K562 (cell line): ENCODE measurements around the gene ENDOU. TPM values are rescaled to one million over a fixed set of nuclear protein-coding genes. Genes with fewer than 3 reads are reported as not detected.

Experiments
- ATAC-seq: fragments of 200-7000 bp; cut with Tn5 transposase; 3 replicates; pipeline ENCODE4 v1.9.1; 2020; ENCODE audit warnings: moderate library complexity
- BruUV-seq: library from RNA; stranded (reverse); fragments of 400-500 nt; replicated peaks from 2 replicates; lab custom pipeline; 2021; lab: Mats Ljungman, UMichigan
- CTCF ChIA-PET: fragments of 300-600 bp; formaldehyde crosslinking; extraction: SDS; loops from one replicate; lab custom pipeline; 2021; ENCODE audit warnings: low intra/inter-chr PET ratio; lab: Yijun Ruan, JAX
- POLR2A ChIA-PET: fragments of 300-600, 350-650 bp; sonication (Branson Sonifier 250); formaldehyde crosslinking; extraction: SDS; loops from one replicate; lab custom pipeline; 2021; ENCODE audit warnings: antibody characterized with exemption, inconsistent platforms; lab: Yijun Ruan, JAX
- DNase-seq, 4 experiments: peaks; one replicate each; pipeline versions ENCODE4 v3.0.0 to v3.0.0-alpha.2; 2011 to 2018; ENCODE audit warnings: low spot score in 3 of 4, mixed read lengths in 3 of 4; ENCODE audit errors: extremely low read depth in 1 of 4
- FAIRE-seq: peaks from 2 replicates; lab custom pipeline; 2011; peaks lifted over from hg19 to GRCh38; lab: Jason Lieb, UNC
- H2AFZ ChIP-seq: 2 replicates; pipeline ENCODE4 v1.6.0; 2011; ENCODE audit warnings: low read depth, low read length, control low read depth, inconsistent platforms
- H3K27ac ChIP-seq: fragments of 200-600 bp; 3 replicates; pipeline ENCODE4 v1.8.0; 2011; ENCODE audit warnings: low read depth, mild to moderate bottlenecking, control low read depth, inconsistent platforms, low read length, moderate library complexity, mixed read lengths; ENCODE audit errors: extremely low read depth
- H3K27me3 ChIP-seq, 2 experiments: fragments of 300-600 bp in 1 of 2; 2 replicates in 1 of 2; 3 replicates in 1 of 2; pipeline versions ENCODE4 v1.6.0 to v1.8.0; 2011; ENCODE audit warnings: inconsistent platforms in 2 of 2, low read length in 2 of 2, mild to moderate bottlenecking in 1 of 2, mixed read lengths in 1 of 2, moderate library complexity in 1 of 2; ENCODE audit not compliant: control insufficient read depth in 2 of 2, insufficient read depth in 2 of 2
- H3K36me3 ChIP-seq: fragments of 300-600 bp; 3 replicates; pipeline ENCODE4 v1.8.0; 2011; ENCODE audit warnings: mild to moderate bottlenecking, low read length, inconsistent platforms; ENCODE audit not compliant: control insufficient read depth, insufficient read depth
- H3K4me1 ChIP-seq, 2 experiments: fragments of 200-600 bp in 1 of 2; replicated peaks in 1 of 2; 2 replicates in 1 of 2; 3 replicates in 1 of 2; pipeline versions ENCODE4 v1.5.1 to v1.8.0; 2011; ENCODE audit warnings: inconsistent platforms in 2 of 2, low read length in 2 of 2, mild to moderate bottlenecking in 1 of 2, mixed read lengths in 1 of 2, moderate library complexity in 1 of 2; ENCODE audit not compliant: control insufficient read depth in 2 of 2, insufficient read depth in 2 of 2
- H3K4me2 ChIP-seq: 2 replicates; pipeline ENCODE4 v1.6.1; 2011; ENCODE audit warnings: low read length, control low read depth, inconsistent platforms, mixed read lengths; ENCODE audit not compliant: insufficient read depth
- H3K4me3 ChIP-seq: fragments of 200-600 bp; sonication (generic), shearing (Covaris generic); 2 replicates; pipeline ENCODE4 v1.5.1; 2016; ENCODE audit warnings: control low read depth, inconsistent platforms
- H3K79me2 ChIP-seq: fragments of 200-600 bp; 3 replicates; pipeline ENCODE4 v1.8.0; 2011; ENCODE audit warnings: low read length, inconsistent platforms; ENCODE audit not compliant: control insufficient read depth, insufficient read depth
- H3K9ac ChIP-seq, 2 experiments: 2 replicates each; pipeline versions ENCODE4 v1.6.0 to v1.6.1; 2011; ENCODE audit warnings: low read depth in 2 of 2, low read length in 2 of 2, control low read depth in 1 of 2, inconsistent platforms in 1 of 2, mild to moderate bottlenecking in 1 of 2, mixed read lengths in 1 of 2; ENCODE audit not compliant: insufficient read depth in 1 of 2
- H3K9me1 ChIP-seq: one replicate; pipeline ENCODE4 v1.6.0; 2011; ENCODE audit warnings: inconsistent platforms, mild to moderate bottlenecking, low read length, moderate library complexity; ENCODE audit not compliant: control insufficient read depth, insufficient read depth
- H3K9me3 ChIP-seq: replicated peaks from 2 replicates; pipeline ENCODE4 v1.5.1; 2011; ENCODE audit warnings: low read depth, low read length, inconsistent platforms; ENCODE audit not compliant: control insufficient read depth, insufficient read depth
- H4K20me1 ChIP-seq: replicated peaks from 2 replicates; pipeline ENCODE4 v1.6.1; 2011; ENCODE audit warnings: low read length, inconsistent platforms, mixed read lengths; ENCODE audit not compliant: control insufficient read depth, insufficient read depth
- ARID1B ChIP-seq: fragments of 450-650 bp; IDR thresholded peaks from 2 replicates; pipeline ENCODE4 v1.6.1; 2016; ENCODE audit warnings: antibody characterized with exemption, mild to moderate bottlenecking, inconsistent platforms
- BRD9 ChIP-seq: fragments of 450-650 bp; IDR thresholded peaks from 2 replicates; pipeline ENCODE4 v1.6.1; 2018; ENCODE audit warnings: low read depth; ENCODE audit not compliant: partially characterized antibody
- CAMTA2 ChIP-seq: fragments of 250-450 bp; sonication (Bioruptor Pico); conservative IDR thresholded peaks from 2 replicates; pipeline ENCODE4 v1.5.1; 2022
- CHD4 ChIP-seq: fragments of 200-600 bp; sonication (generic); IDR thresholded peaks from 3 replicates; pipeline ENCODE4 v1.6.1; 2012; ENCODE audit warnings: low read depth, mild to moderate bottlenecking, mixed read lengths, low read length, inconsistent platforms; ENCODE audit not compliant: insufficient read depth, insufficient replicate concordance, poor library complexity, severe bottlenecking
- FUS ChIP-seq: fragments of 200-400 bp; formaldehyde crosslinking; optimal IDR thresholded peaks from 2 replicates; pipeline ENCODE3; 2017; ENCODE audit warnings: low read depth, low read length
- HES1 ChIP-seq: fragments of 450-650 bp; IDR thresholded peaks from 2 replicates; pipeline ENCODE4 v1.6.1; 2016; ENCODE audit warnings: low read depth, mild to moderate bottlenecking, moderate library complexity
- KAT7 ChIP-seq: sonication (generic); formaldehyde crosslinking; IDR thresholded peaks from 2 replicates; pipeline ENCODE4 v1.8.0; 2022; ENCODE audit warnings: missing genetic modification reagents, mild to moderate bottlenecking, borderline replicate concordance
- MYNN ChIP-seq, 2 experiments: sonication (generic); formaldehyde crosslinking in 1 of 2; IDR thresholded peaks; 2 replicates each; pipeline versions ENCODE4 v1.5.0 to v1.6.1; 2016 to 2020; ENCODE audit warnings: antibody characterized with exemption in 1 of 2, missing genetic modification reagents in 1 of 2
- POLR3G ChIP-seq: IDR thresholded peaks from 2 replicates; pipeline ENCODE4 v1.6.1; 2011; ENCODE audit not compliant: insufficient read length, insufficient replicate concordance; ENCODE audit errors: extremely low read depth
- RBM15 ChIP-seq: fragments of 200-400 bp; formaldehyde crosslinking; IDR thresholded peaks from 2 replicates; pipeline ENCODE4 v1.6.1; 2018; ENCODE audit warnings: mild to moderate bottlenecking, low read length, moderate library complexity; ENCODE audit not compliant: insufficient read depth
- SMARCA4 ChIP-seq: fragments of 450-650 bp; IDR thresholded peaks from 2 replicates; pipeline ENCODE4 v1.6.1; 2016
- SMARCB1 ChIP-seq: IDR thresholded peaks from 2 replicates; pipeline ENCODE4 v1.6.1; 2011; ENCODE audit warnings: improper control_type of control experiment, low read depth; ENCODE audit not compliant: insufficient read length
- TCFL5 ChIP-seq: fragments of 250-450 bp; sonication (Bioruptor Pico); conservative IDR thresholded peaks from 2 replicates; pipeline ENCODE4 v1.6.1; 2021; ENCODE audit warnings: mild to moderate bottlenecking, moderate library complexity, matching md5 sums
- ZBTB26 ChIP-seq: fragments of 450-650 bp; formaldehyde crosslinking; IDR thresholded peaks from 2 replicates; pipeline ENCODE4 v1.4.0; 2022; ENCODE audit warnings: missing genetic modification characterization
- ZBTB43 ChIP-seq: sonication (generic); formaldehyde crosslinking; IDR thresholded peaks from 2 replicates; pipeline ENCODE4 v1.8.0; 2023; ENCODE audit warnings: mild to moderate bottlenecking, missing genetic modification reagents
- ZNF140 ChIP-seq: fragments of 250-450 bp; sonication (Bioruptor Pico); IDR thresholded peaks from 2 replicates; pipeline ENCODE4 v1.8.0; 2021; ENCODE audit warnings: moderate library complexity, mild to moderate bottlenecking, inconsistent platforms
- ZNF274 ChIP-seq: IDR thresholded peaks from 2 replicates; pipeline ENCODE4 v1.6.1; 2011; ENCODE audit warnings: low read depth, mild to moderate bottlenecking, low read length, moderate library complexity, borderline replicate concordance
- ZNF311 ChIP-seq: fragments of 250-450 bp; sonication (Bioruptor Pico); IDR thresholded peaks from 2 replicates; pipeline ENCODE4 v1.4.0; 2020; ENCODE audit warnings: mild to moderate bottlenecking, moderate library complexity
- ZNF444 ChIP-seq: fragments of 250-450 bp; sonication (Bioruptor Pico); IDR thresholded peaks from 2 replicates; pipeline ENCODE4 v1.4.0; 2020; ENCODE audit warnings: mild to moderate bottlenecking, moderate library complexity
- ZNF57 ChIP-seq: fragments of 450-650 bp; formaldehyde crosslinking; IDR thresholded peaks from 2 replicates; pipeline ENCODE4 v1.4.0; 2020; ENCODE audit warnings: mild to moderate bottlenecking, moderate library complexity
- WGBS: fragments of 100-300 bp; shearing (Covaris generic); methylation state at CpG from one replicate; pipeline ENCODE4 v1.1.6; 2016; ENCODE audit warnings: low coverage, mixed read lengths; ENCODE audit not compliant: insufficient coverage; ENCODE audit errors: missing lambda C conversion rate; 5-methylcytosine and 5-hydroxymethylcytosine counted together
- in situ Hi-C: fragments of 300-500 bp; cut with MboI; formaldehyde crosslinking; loops from 4 replicates; pipeline ENCODE4 v1.15.0; 2018; ENCODE audit warnings: inconsistent platforms, mixed read lengths
- intact Hi-C: fragments of 100-400 bp; cut with micrococcal nuclease; formaldehyde crosslinking; loops from 2 replicates; pipeline ENCODE4 v1.14.2; 2022
- polyA plus RNA-seq, 8 experiments: library from polyadenylated mRNA; depleted of rRNA in 4 of 8; stranded (reverse) in 5 of 8; unstranded in 3 of 8; fragments of >200 nt; fragmentation: Nextera tagmentation in 2 of 8; fragmentation: Illumina TruSeq in 1 of 8; extraction: Ambion mirVana in 2 of 8; extraction: Trizol in 1 of 8; gene quantifications; 2 replicates each; pipeline versions ENCODE4 v1.2.1 to v1.2.3, GENCODE V29; 2011 to 2014; ENCODE audit warnings: inconsistent platforms in 1 of 8, missing spikeins in 1 of 8
- total RNA-seq, 7 experiments: library from RNA; depleted of rRNA in 6 of 7; stranded (reverse); fragments of >200 nt in 6 of 7; fragmentation: Illumina TruSeq in 2 of 7; extraction: Trizol in 2 of 7; gene quantifications; 2 replicates each; pipeline versions ENCODE4 v1.2.1 to v1.2.3, GENCODE V29; 2011 to 2021; ENCODE audit warnings: low replicate concordance in 1 of 7

The ENDOU gene
- total and polyA plus RNA-seq, 9 of the 15 experiments (the other 6 are each of a cell fraction or from before 2014, with no cell fraction given): 0.03 TPM; not detected in 8

GRCh38 chr12:47733142-47733541, 7.9 kb upstream of the ENDOU start (continued):
- no peak for TF ChIP-seq BRD9
- no peak for TF ChIP-seq CAMTA2 (CRISPR knock-in tag)
- TF ChIP-seq ZBTB26 (CRISPR knock-in tag): no peak
- TF ChIP-seq MYNN (IDR thresholded peaks at IDR 0.05): no peak
- TF ChIP-seq MYNN (CRISPR knock-in tag; IDR thresholded peaks at IDR 0.05): no peak
- TF ChIP-seq CHD4: no peak
- TF ChIP-seq TCFL5 (CRISPR knock-in tag): no peak

GRCh38 chr12:47732504-47732903, 7.2 kb upstream of the ENDOU start:
- Histone ChIP-seq H3K9me3 (no peaks in the 10 kb centered on the region), H3K79me2 (no peaks in the 10 kb centered on the region), H3K4me3 (no peak overlapping the region), H3K36me3 (no peaks in the 10 kb centered on the region), H3K9me1 (no peaks in the 10 kb centered on the region), H3K27me3 (no peaks in the 10 kb centered on the region), H4K20me1 (peaks cover 2% of the 10 kb centered on the region; the same call in 1 of the 2 replicates), H3K4me1 (peaks cover 17 to 31% of the 10 kb centered on the region in 2 experiments), H2AFZ (no peak overlapping the region), H3K9ac (no peak overlapping the region), H3K4me2 (no peak overlapping the region), H3K27ac (no peak overlapping the region)
- ChIA-PET POLR2A (interaction anchor here (0.6 to 3.0 kb wide), 7 partner anchors 9 to 101 kb away, joined by 3 to 8 read pairs (median 4); partner anchors contain the start of genes RAPGEF3, RPAP3 and SLC48A1), CTCF (no interaction called here)
- intact Hi-C loops: no loop called here
- WGBS: 28% methylated on average over 2 of the region's 2 CpGs
- ATAC-seq (no peak), DNase-seq (no peak), FAIRE-seq (no peak)
- in situ Hi-C loops: no loop called here
- BruUV-seq: no TSS peak
- no peak for TF ChIP-seq ZNF140 (CRISPR knock-in tag)
- no peak for TF ChIP-seq ARID1B
- TF ChIP-seq ZNF274: no peak
- TF ChIP-seq RBM15: no peak
- TF ChIP-seq HES1: no peak
- no peak for TF ChIP-seq ZNF57 (CRISPR knock-in tag)
- TF ChIP-seq SMARCA4: no peak
- no peak for TF ChIP-seq ZNF311 (CRISPR knock-in tag)
- TF ChIP-seq KAT7 (CRISPR knock-in tag): no peak
- no peak for TF ChIP-seq ZBTB43 (CRISPR knock-in tag)
- no peak for TF ChIP-seq POLR3G
- no peak for TF ChIP-seq SMARCB1
- no peak for TF ChIP-seq ZNF444 (CRISPR knock-in tag)
- TF ChIP-seq FUS: no peak
